ENCODE measurements around the gene RUNDC3A.

- no peak for TF ChIP-seq CTCF (IDR thresholded peaks at IDR 0.05; ENCODE audit: insufficient read depth, low read depth, low read length)
- TF ChIP-seq EZH2 (IDR thresholded peaks at IDR 0.05; ENCODE audit: insufficient read depth, low read length) = no peak
Observed at GRCh38 chr17:44334315-44334714, 25.9 kb downstream of the RUNDC3A start.

Measured in astrocyte (in vitro differentiated cells and primary cell).